HepG2 (cell line): ENCODE measurements around the gene TMEM8B. TPM values are rescaled to one million over a fixed set of nuclear protein-coding genes. Genes with fewer than 3 reads are reported as not detected.

Experiments used
- ARID3A ChIP-seq: IDR thresholded peaks from 2 replicates; pipeline ENCODE4 v1.6.1; 2012; ENCODE audit warnings: low read depth, low read length, improper control_type of control experiment
- ATF6 ChIP-seq: sonication (generic); formaldehyde crosslinking; conservative IDR thresholded peaks from 2 replicates; pipeline ENCODE4 v1.4.0; 2020; ENCODE audit warnings: missing genetic modification reagents
- EZH2 ChIP-seq: conservative IDR thresholded peaks from 2 replicates; pipeline ENCODE4 v1.6.1; 2012; ENCODE audit warnings: mild to moderate bottlenecking, low read depth, low read length, moderate library complexity
- FOXA3 ChIP-seq: IDR thresholded peaks from 2 replicates; pipeline ENCODE4 v1.6.1; 2016; ENCODE audit warnings: missing genetic modification reagents, missing compliant biosample characterization
- FOXK1 ChIP-seq: sonication (generic); formaldehyde crosslinking; IDR thresholded peaks from 2 replicates; pipeline ENCODE4 v1.4.0; 2020; ENCODE audit warnings: low read depth, missing genetic modification reagents, borderline replicate concordance
- GFI1 ChIP-seq: sonication (generic); formaldehyde crosslinking; IDR thresholded peaks from 2 replicates; pipeline ENCODE4 v1.5.0; 2020; ENCODE audit warnings: missing genetic modification reagents, mild to moderate bottlenecking, borderline replicate concordance
- HINFP ChIP-seq: sonication (generic); formaldehyde crosslinking; IDR thresholded peaks from 2 replicates; pipeline ENCODE4 v1.4.0; 2020; ENCODE audit warnings: low read depth, mild to moderate bottlenecking, missing genetic modification reagents
- KLF15 ChIP-seq: sonication (generic); formaldehyde crosslinking; IDR thresholded peaks from 2 replicates; pipeline ENCODE4 v1.8.1; 2023; ENCODE audit warnings: borderline replicate concordance, mild to moderate bottlenecking, inconsistent platforms, missing genetic modification reagents, mixed read lengths
- POLR2A ChIP-seq, 2 experiments: IDR thresholded peaks; 2 replicates each; pipeline ENCODE4 v1.6.1; 2011; ENCODE audit warnings: low read depth in 2 of 2, low read length in 2 of 2, mild to moderate bottlenecking in 1 of 2, moderate library complexity in 1 of 2; ENCODE audit not compliant: insufficient read depth in 1 of 2
- PRDM4 ChIP-seq: sonication (generic); formaldehyde crosslinking; IDR thresholded peaks from 2 replicates; pipeline ENCODE4 v1.9.0; 2021; ENCODE audit warnings: missing genetic modification reagents, borderline replicate concordance
- PRMT3 ChIP-seq: sonication (generic); formaldehyde crosslinking; IDR thresholded peaks from 2 replicates; pipeline ENCODE4 v1.8.1; 2022; ENCODE audit warnings: low read depth, mild to moderate bottlenecking, moderate library complexity, missing genetic modification reagents, borderline replicate concordance
- RFX1 ChIP-seq: fragments of 450-650 bp; IDR thresholded peaks from 2 replicates; pipeline ENCODE4 v1.6.1; 2017
- RXRB ChIP-seq: IDR thresholded peaks from 2 replicates; pipeline ENCODE4 v1.6.1; 2016; ENCODE audit warnings: borderline replicate concordance, missing genetic modification reagents, missing compliant biosample characterization
- SP5 ChIP-seq: IDR thresholded peaks from 2 replicates; pipeline ENCODE4 v1.6.1; 2016; ENCODE audit warnings: low read depth, borderline replicate concordance
- STAT5B ChIP-seq: sonication (generic); formaldehyde crosslinking; IDR thresholded peaks from 2 replicates; pipeline ENCODE4 v1.4.0; 2020; ENCODE audit warnings: missing genetic modification reagents
- ZBTB3 ChIP-seq: sonication (generic); formaldehyde crosslinking; IDR thresholded peaks from 2 replicates; pipeline ENCODE4 v1.4.0; 2020; ENCODE audit warnings: low read depth, mild to moderate bottlenecking, moderate library complexity, missing genetic modification reagents, borderline replicate concordance
- ZEB1 ChIP-seq: IDR thresholded peaks from 2 replicates; pipeline ENCODE4 v1.6.1; 2012; ENCODE audit warnings: mild to moderate bottlenecking, low read depth, inconsistent platforms; ENCODE audit not compliant: insufficient replicate concordance
- ZNF121 ChIP-seq: sonication (generic); formaldehyde crosslinking; IDR thresholded peaks from 2 replicates; pipeline ENCODE4 v1.5.0; 2020; ENCODE audit warnings: mild to moderate bottlenecking, missing genetic modification reagents
- ZNF331 ChIP-seq: sonication (generic); formaldehyde crosslinking; IDR thresholded peaks from 2 replicates; pipeline ENCODE4 v1.4.0; 2020; ENCODE audit warnings: missing genetic modification reagents
- ZNF382 ChIP-seq: sonication (generic); formaldehyde crosslinking; IDR thresholded peaks from 2 replicates; pipeline ENCODE4 v1.5.0; 2020; ENCODE audit warnings: missing genetic modification reagents, mild to moderate bottlenecking, borderline replicate concordance
- polyA plus RNA-seq, 8 experiments: library from polyadenylated mRNA; depleted of rRNA in 3 of 8; stranded (reverse) in 7 of 8; unstranded in 1 of 8; fragments of >200 nt; fragmentation: Illumina TruSeq in 4 of 8; extraction: Trizol in 4 of 8; gene quantifications; 2 replicates each; pipeline versions ENCODE4 v1.2.1 to v1.2.3, GENCODE V29; 2011 to 2016; ENCODE audit warnings: low read depth in 4 of 8, missing spikeins in 1 of 8, mixed read lengths in 1 of 8; ENCODE audit not compliant: insufficient read depth in 1 of 8
- total RNA-seq, 5 experiments: library from RNA; depleted of rRNA; stranded (reverse); fragments of >200 nt; fragmentation: Illumina TruSeq; extraction: Trizol; gene quantifications; 2 replicates each; pipeline ENCODE4 v1.2.3, GENCODE V29; 2016; ENCODE audit warnings: low read depth in 1 of 5
- TF ChIP-seq, protein P1 (sequence below): sonication (generic); formaldehyde crosslinking; conservative IDR thresholded peaks from 2 replicates; pipeline ENCODE4 v1.4.0; 2020; ENCODE audit warnings: missing genetic modification reagents

TMEM8B gene
- total and polyA plus RNA-seq, 2 of the 13 experiments (the other 11 are each of a cell fraction or from before 2014, with no cell fraction given): 2.1 to 2.7 TPM

DNA sequence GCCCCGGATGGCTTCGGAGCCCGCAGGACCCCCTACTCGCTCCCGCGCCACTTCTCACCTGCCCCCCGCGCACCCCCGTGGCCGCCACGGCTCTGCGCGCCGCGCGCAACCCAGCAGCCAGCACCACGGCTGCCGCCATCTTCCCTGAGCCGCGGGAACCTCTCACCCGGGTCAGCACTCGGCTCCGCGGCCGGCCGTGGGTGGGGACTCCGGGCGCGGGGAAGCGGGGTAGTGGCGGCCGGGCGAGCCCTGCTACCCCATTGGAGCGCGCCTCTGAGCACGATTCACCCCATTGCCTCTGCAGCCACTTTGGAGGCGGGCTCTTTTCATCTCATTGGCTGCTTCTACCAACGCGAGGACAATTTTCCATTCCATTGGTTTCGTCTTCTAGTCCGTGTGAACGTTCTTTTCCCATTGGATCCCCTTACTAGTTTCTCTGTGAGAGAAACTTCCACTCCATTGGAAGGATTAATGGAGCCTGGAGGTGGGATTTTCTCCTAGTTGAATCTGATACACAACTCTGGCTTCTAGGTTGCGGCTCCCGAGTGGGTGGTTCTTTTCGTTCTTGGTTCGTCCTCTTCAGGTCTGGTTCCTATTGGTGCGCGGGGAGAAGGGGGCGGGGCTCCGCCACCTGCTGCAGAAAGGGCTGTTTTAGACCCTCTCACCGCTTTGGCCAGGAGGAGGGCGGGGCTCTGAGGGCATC lies 14.0 kb upstream of the TMEM8B start, which contains the start of gene HINT2 (continued):
- TF ChIP-seq PRDM4 (CRISPR knock-in tag) (no peak), ZNF331 (CRISPR knock-in tag) (no peak), STAT5B (CRISPR knock-in tag) (no peak), FOXK1 (CRISPR knock-in tag) (no peak), KLF15 (CRISPR knock-in tag) (no peak), RXRB (CRISPR knock-in tag) (no peak), RFX1 (no peak), GFI1 (CRISPR knock-in tag) (no peak), PRMT3 (CRISPR knock-in tag) (no peak), FOXA3 (CRISPR knock-in tag) (no peak), ZNF121 (CRISPR knock-in tag) (no peak), SP5 (CRISPR knock-in tag) (0 out of 2 replicates have a peak, but pooled peaks have one; percentile 37), ATF6 (no peak), HINFP (CRISPR knock-in tag) (no peak), ZNF382 (no peak), POLR2A (IDR thresholded peaks at IDR 0.05; ENCODE audit: insufficient read depth in 1 of 2, low read depth in 2 of 2, low read length in 2 of 2) (peak; percentile 79 to 82), ARID3A (no peak), ZEB1 (no peak), EZH2 (no peak), ZBTB3 (no peak)
- TF ChIP-seq, protein P1, sequence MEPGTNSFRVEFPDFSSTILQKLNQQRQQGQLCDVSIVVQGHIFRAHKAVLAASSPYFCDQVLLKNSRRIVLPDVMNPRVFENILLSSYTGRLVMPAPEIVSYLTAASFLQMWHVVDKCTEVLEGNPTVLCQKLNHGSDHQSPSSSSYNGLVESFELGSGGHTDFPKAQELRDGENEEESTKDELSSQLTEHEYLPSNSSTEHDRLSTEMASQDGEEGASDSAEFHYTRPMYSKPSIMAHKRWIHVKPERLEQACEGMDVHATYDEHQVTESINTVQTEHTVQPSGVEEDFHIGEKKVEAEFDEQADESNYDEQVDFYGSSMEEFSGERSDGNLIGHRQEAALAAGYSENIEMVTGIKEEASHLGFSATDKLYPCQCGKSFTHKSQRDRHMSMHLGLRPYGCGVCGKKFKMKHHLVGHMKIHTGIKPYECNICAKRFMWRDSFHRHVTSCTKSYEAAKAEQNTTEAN (CRISPR knock-in tag): 0 out of 2 replicates have a peak, but pooled peaks have one; percentile 64
